Vagina (tissue), 2 donors: Measurements from ENCODE around the gene CRISPLD2. TPM values are rescaled to one million over a fixed set of nuclear protein-coding genes. Genes with fewer than 3 reads are reported as not detected.
A peak's percentile ranks its signal among the peaks of the same experiment; 100 is the strongest.

ENCODE experiments used
- DNase-seq, 2 donors: peaks; one replicate each; pipeline ENCODE4 v3.0.0-alpha.2; 2017; ENCODE audit errors: extremely low spot score in 2 of 2
- H3K27ac ChIP-seq: fragments of 200-600 bp; sonication (generic); one replicate; pipeline ENCODE4 v1.5.1; 2019
- H3K27me3 ChIP-seq: fragments of 200-600 bp; sonication (generic); one replicate; pipeline ENCODE4 v1.5.1; 2019
- H3K36me3 ChIP-seq, 2 donors: fragments of 200-600 bp; sonication (generic); one replicate each; pipeline ENCODE4 v1.5.1; 2017 to 2019
- H3K4me1 ChIP-seq: fragments of 200-600 bp; sonication (generic); one replicate; pipeline ENCODE4 v1.5.1; 2019
- H3K4me3 ChIP-seq, 2 donors: fragments of 200-600 bp; sonication (generic); 1 replicate in 1 of 2; 2 replicates in 1 of 2; pipeline ENCODE4 v1.5.1; 2016 to 2019
- H3K9me3 ChIP-seq: fragments of 200-600 bp; sonication (generic); one replicate; pipeline ENCODE4 v1.5.1; 2019
- POLR2A ChIP-seq, 2 donors: fragments of 450-650 bp; IDR thresholded peaks; one replicate each; pipeline ENCODE4 v1.6.1; 2017; ENCODE audit warnings: antibody characterized with exemption in 2 of 2, mild to moderate bottlenecking in 2 of 2, moderate library complexity in 2 of 2
- POLR2AphosphoS5 ChIP-seq, 2 donors: sonication (generic); formaldehyde crosslinking; IDR thresholded peaks; one replicate each; pipeline ENCODE4 v1.9.0; 2017; ENCODE audit warnings: antibody characterized with exemption in 2 of 2, mild to moderate bottlenecking in 2 of 2, low read depth in 1 of 2; ENCODE audit not compliant: insufficient read depth in 1 of 2
- intact Hi-C: fragments of 100-400 bp; cut with DNase I; formaldehyde crosslinking; loops from one replicate; pipeline ENCODE4 v1.15.1; 2023
- total RNA-seq: library from RNA; depleted of rRNA; stranded (reverse); fragments of >200 nt; gene quantifications from one replicate; pipeline ENCODE4 v1.2.3, GENCODE V29; 2016
- TF ChIP-seq, protein P1 (sequence below), 3 experiments: fragments of 450-650 bp in 2 of 3; fragments of 200-600 bp in 1 of 3; sonication (generic) in 1 of 3; IDR thresholded peaks; one replicate each; pipeline ENCODE4 v1.5.1; 2017 to 2019; ENCODE audit warnings: antibody characterized with exemption in 3 of 3, mild to moderate bottlenecking in 2 of 3, moderate library complexity in 2 of 3

The CRISPLD2 gene
- total RNA-seq, 1 donor from 2014 or later: 320 TPM

- DNase-seq: no peak
- peak overlapping the region; percentile 88 for H3K27ac ChIP-seq
Observed at GRCh38 chr16:84940670-84941551, 121.1 kb downstream of the CRISPLD2 start.

DNA sequence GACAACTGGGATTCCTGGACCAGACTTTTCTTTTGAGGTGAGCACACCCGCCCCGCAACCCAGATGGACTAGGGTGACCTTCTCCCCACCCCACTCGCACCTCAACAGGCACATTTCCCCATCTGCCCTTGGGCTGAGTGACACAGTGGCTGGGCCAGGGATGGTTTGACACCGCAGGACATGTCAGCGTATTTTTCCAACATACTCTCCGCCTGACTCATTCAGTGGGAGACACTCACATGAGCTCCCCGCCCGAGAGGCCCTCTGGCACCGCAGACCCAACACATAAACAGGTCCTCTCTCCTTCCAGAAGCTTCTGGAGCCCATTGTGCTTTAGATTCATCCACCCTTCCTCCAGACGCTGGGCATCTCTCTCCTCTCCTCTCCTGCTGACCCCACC, 122.1 kb downstream of the CRISPLD2 start:
- peaks cover 25% of the 10 kb centered on the region for H3K4me1 ChIP-seq
- peak overlapping the region; percentile 88 for H3K27ac ChIP-seq
- H3K27me3 ChIP-seq: no peaks in the 10 kb centered on the region
- no peak overlapping the region for H3K4me3 ChIP-seq
- no peaks in the 10 kb centered on the region for H3K36me3 ChIP-seq
- TF ChIP-seq POLR2AphosphoS5 (IDR thresholded peaks at IDR 0.05; ENCODE audit: insufficient read depth in 1 of 2, low read depth in 1 of 2) (no peak), POLR2A (IDR thresholded peaks at IDR 0.05) (no peak)
- TF ChIP-seq, protein P1, sequence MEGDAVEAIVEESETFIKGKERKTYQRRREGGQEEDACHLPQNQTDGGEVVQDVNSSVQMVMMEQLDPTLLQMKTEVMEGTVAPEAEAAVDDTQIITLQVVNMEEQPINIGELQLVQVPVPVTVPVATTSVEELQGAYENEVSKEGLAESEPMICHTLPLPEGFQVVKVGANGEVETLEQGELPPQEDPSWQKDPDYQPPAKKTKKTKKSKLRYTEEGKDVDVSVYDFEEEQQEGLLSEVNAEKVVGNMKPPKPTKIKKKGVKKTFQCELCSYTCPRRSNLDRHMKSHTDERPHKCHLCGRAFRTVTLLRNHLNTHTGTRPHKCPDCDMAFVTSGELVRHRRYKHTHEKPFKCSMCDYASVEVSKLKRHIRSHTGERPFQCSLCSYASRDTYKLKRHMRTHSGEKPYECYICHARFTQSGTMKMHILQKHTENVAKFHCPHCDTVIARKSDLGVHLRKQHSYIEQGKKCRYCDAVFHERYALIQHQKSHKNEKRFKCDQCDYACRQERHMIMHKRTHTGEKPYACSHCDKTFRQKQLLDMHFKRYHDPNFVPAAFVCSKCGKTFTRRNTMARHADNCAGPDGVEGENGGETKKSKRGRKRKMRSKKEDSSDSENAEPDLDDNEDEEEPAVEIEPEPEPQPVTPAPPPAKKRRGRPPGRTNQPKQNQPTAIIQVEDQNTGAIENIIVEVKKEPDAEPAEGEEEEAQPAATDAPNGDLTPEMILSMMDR (IDR thresholded peaks at IDR 0.05): no peak
- no peak for DNase-seq
- intact Hi-C loops: no loop called here
- H3K9me3 ChIP-seq: no peaks in the 10 kb centered on the region

More at GRCh38 chr16:84940670-84941551, 121.1 kb downstream of the CRISPLD2 start:
- H3K4me3 ChIP-seq: no peak overlapping the region
- intact Hi-C loops: no loop called here
- peak in 1 of 2 donors; percentile 73 for TF ChIP-seq POLR2AphosphoS5 (IDR thresholded peaks at IDR 0.05; ENCODE audit: insufficient read depth in 1 of 2, low read depth in 1 of 2)
- TF ChIP-seq POLR2A (IDR thresholded peaks at IDR 0.05): no peak
- TF ChIP-seq, protein P1 (IDR thresholded peaks at IDR 0.05): peak in 1 of 3 experiments; percentile 29
- H3K9me3 ChIP-seq: no peaks in the 10 kb centered on the region
- no peaks in the 10 kb centered on the region for H3K36me3 ChIP-seq
- H3K4me1 ChIP-seq: peaks cover 20% of the 10 kb centered on the region
- no peaks in the 10 kb centered on the region for H3K27me3 ChIP-seq

DNA sequence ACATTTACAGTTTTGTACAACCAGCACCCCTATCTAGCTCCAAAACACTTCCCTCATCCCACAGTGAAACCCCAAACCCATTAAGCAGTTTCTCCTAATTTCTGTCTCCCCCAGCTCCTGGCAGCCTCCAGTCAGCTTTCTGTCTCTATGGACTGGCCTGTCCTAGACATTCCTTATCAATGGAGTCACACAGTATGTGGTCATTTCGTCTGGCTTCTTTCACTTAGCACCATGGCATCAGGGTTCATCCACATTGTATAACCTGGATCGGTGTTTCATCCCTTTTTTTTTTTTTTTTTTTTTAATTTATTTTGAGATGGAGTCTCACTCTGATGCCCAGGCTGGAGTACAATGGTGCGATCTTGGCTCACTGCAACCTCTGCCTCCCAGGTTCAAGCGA, 123.0 kb downstream of the CRISPLD2 start:
- TF ChIP-seq POLR2AphosphoS5 (IDR thresholded peaks at IDR 0.05; ENCODE audit: insufficient read depth in 1 of 2, low read depth in 1 of 2): no peak
- TF ChIP-seq, protein P1 (IDR thresholded peaks at IDR 0.05): no peak
- no peak for TF ChIP-seq POLR2A (IDR thresholded peaks at IDR 0.05)
- intact Hi-C loops: no loop called here
- Histone ChIP-seq H3K27me3 (no peaks in the 10 kb centered on the region), H3K4me1 (peaks cover 30% of the 10 kb centered on the region), H3K27ac (peak overlapping the region; percentile 88), H3K4me3 (no peak overlapping the region), H3K9me3 (no peaks in the 10 kb centered on the region), H3K36me3 (no peaks in the 10 kb centered on the region)
- no peak for DNase-seq

GRCh38 chr16:84943620-84944019, 123.8 kb downstream of the CRISPLD2 start:
- peaks cover 32% of the 10 kb centered on the region for H3K4me1 ChIP-seq
- H3K36me3 ChIP-seq: no peaks in the 10 kb centered on the region
- DNase-seq: no peak
- H3K9me3 ChIP-seq: no peaks in the 10 kb centered on the region
- intact Hi-C loops: no loop called here
- TF ChIP-seq POLR2AphosphoS5 (IDR thresholded peaks at IDR 0.05; ENCODE audit: insufficient read depth in 1 of 2, low read depth in 1 of 2) (no peak), POLR2A (IDR thresholded peaks at IDR 0.05) (no peak)
- TF ChIP-seq, protein P1 (IDR thresholded peaks at IDR 0.05): no peak
- H3K27me3 ChIP-seq: no peaks in the 10 kb centered on the region
- peak overlapping the region; percentile 77 for H3K27ac ChIP-seq
- H3K4me3 ChIP-seq: no peak overlapping the region

- H3K27ac ChIP-seq: peak overlapping the region; percentile 40
- intact Hi-C loops: no loop called here
- no peak for DNase-seq
- no peaks in the 10 kb centered on the region for H3K27me3 ChIP-seq
- H3K9me3 ChIP-seq: no peaks in the 10 kb centered on the region
- no peaks in the 10 kb centered on the region for H3K36me3 ChIP-seq
- TF ChIP-seq, protein P1 (IDR thresholded peaks at IDR 0.05): no peak
- TF ChIP-seq POLR2AphosphoS5 (IDR thresholded peaks at IDR 0.05; ENCODE audit: insufficient read depth in 1 of 2, low read depth in 1 of 2): peak in 1 of 2 donors; percentile 60
- no peak for TF ChIP-seq POLR2A (IDR thresholded peaks at IDR 0.05)
- peaks cover 21% of the 10 kb centered on the region for H3K4me1 ChIP-seq
- H3K4me3 ChIP-seq: no peak overlapping the region
Observed at GRCh38 chr16:84947022-84947421, 127.2 kb downstream of the CRISPLD2 start.
